Fibroblast of lung (primary cell): ENCODE measurements around the gene LDLRAD4. TPM values are rescaled to one million over a fixed set of nuclear protein-coding genes. Genes with fewer than 3 reads are reported as not detected.

Experiments
- DNase-seq, 2 donors: peaks; one replicate each; pipeline versions ENCODE4 v3.0.0 to v3.0.0-alpha.2; 2010; ENCODE audit warnings: low read depth in 2 of 2
- H2AFZ ChIP-seq: 2 replicates; pipeline ENCODE4 v1.5.1; 2012; ENCODE audit warnings: low read length, control low read depth, inconsistent platforms
- H3K27ac ChIP-seq: 2 replicates; pipeline ENCODE4 v1.5.1; 2011; ENCODE audit warnings: low read length, control low read depth; ENCODE audit not compliant: insufficient read depth
- H3K27me3 ChIP-seq: 2 replicates; pipeline ENCODE4 v1.5.1; 2011; ENCODE audit warnings: mild to moderate bottlenecking, low read length; ENCODE audit not compliant: control insufficient read depth, insufficient read depth
- H3K36me3 ChIP-seq: 2 replicates; pipeline ENCODE4 v1.5.1; 2011; ENCODE audit warnings: low read length; ENCODE audit not compliant: control insufficient read depth, insufficient read depth
- H3K4me1 ChIP-seq: 2 replicates; pipeline ENCODE4 v1.5.1; 2011; ENCODE audit warnings: low read length; ENCODE audit not compliant: control insufficient read depth, insufficient read depth; ENCODE audit errors: extremely low read depth
- H3K4me2 ChIP-seq: 2 replicates; pipeline ENCODE4 v1.5.1; 2011; ENCODE audit warnings: low read length, control low read depth; ENCODE audit not compliant: insufficient read depth; ENCODE audit errors: extremely low read depth
- H3K4me3 ChIP-seq, 4 experiments: fragments of 200-600 bp in 1 of 4; sonication (generic) in 1 of 4; replicated peaks in 1 of 4; 2 replicates each; pipeline ENCODE4 v1.5.1; 2011 to 2016; ENCODE audit warnings: low read length in 4 of 4, low read depth in 3 of 4, mild to moderate bottlenecking in 3 of 4, control low read depth in 2 of 4, inconsistent platforms in 1 of 4, mixed read lengths in 1 of 4; ENCODE audit not compliant: insufficient read depth in 1 of 4; ENCODE audit errors: control extremely low read depth in 1 of 4
- H3K79me2 ChIP-seq: 2 replicates; pipeline ENCODE4 v1.5.1; 2012; ENCODE audit warnings: mild to moderate bottlenecking, low read length, inconsistent platforms; ENCODE audit not compliant: control insufficient read depth, insufficient read depth
- H3K9ac ChIP-seq: 2 replicates; pipeline ENCODE4 v1.5.1; 2011; ENCODE audit warnings: mild to moderate bottlenecking, low read length, control low read depth; ENCODE audit not compliant: insufficient read depth
- H3K9me3 ChIP-seq: 2 replicates; pipeline ENCODE4 v1.5.1; 2012; ENCODE audit warnings: low read depth, low read length; ENCODE audit not compliant: control insufficient read depth, insufficient read depth
- H4K20me1 ChIP-seq: 2 replicates; pipeline ENCODE4 v1.5.1; 2011; ENCODE audit warnings: low read length; ENCODE audit not compliant: control insufficient read depth, insufficient read depth; ENCODE audit errors: extremely low read depth
- CTCF ChIP-seq, 2 donors: IDR thresholded peaks in 1 of 2; conservative IDR thresholded peaks in 1 of 2; 1 replicate in 1 of 2; 2 replicates in 1 of 2; pipeline ENCODE4 v1.5.1; 2011 to 2012; ENCODE audit warnings: low read length in 2 of 2, control low read depth in 1 of 2, inconsistent platforms in 1 of 2, low read depth in 1 of 2, mild to moderate bottlenecking in 1 of 2
- EZH2 ChIP-seq: IDR thresholded peaks from 2 replicates; pipeline ENCODE4 v1.5.1; 2012; ENCODE audit warnings: low read length, control low read depth, mild to moderate bottlenecking; ENCODE audit errors: missing control alignments
- polyA plus RNA-seq, 2 donors: library from polyadenylated mRNA; depleted of rRNA in 1 of 2; stranded (reverse) in 1 of 2; unstranded in 1 of 2; fragments of >200 nt; gene quantifications; 2 replicates each; pipeline ENCODE4 v1.2.1, GENCODE V29; 2011 to 2012; ENCODE audit warnings: missing spikeins in 1 of 2
- total RNA-seq: library from RNA; depleted of rRNA; stranded (reverse); fragments of >200 nt; gene quantifications from 2 replicates; pipeline ENCODE4 v1.2.1, GENCODE V29; 2014

Gene LDLRAD4
- total and polyA plus RNA-seq, 2 donors (not counting 1 experiment from before 2014, with no cell fraction given), result not detected

GRCh38 chr18:13638719-13639595 lies 420.4 kb downstream of the LDLRAD4 start:
- no peaks in the 10 kb centered on the region for H4K20me1 ChIP-seq
- TF ChIP-seq CTCF (conservative IDR thresholded peaks at IDR 0.05 in 1 of 2, IDR thresholded peaks at IDR 0.05 in 1 of 2; ENCODE audit: low read depth in 1 of 2, low read length in 2 of 2) (no peak), EZH2 (no peak)

GRCh38 chr18:13640266-13640860 lies 421.8 kb downstream of the LDLRAD4 start:
- no peak overlapping the region for H3K4me2 ChIP-seq
- no peaks in the 10 kb centered on the region for H3K79me2 ChIP-seq
- H3K27me3 ChIP-seq, result peaks cover 6% of the 10 kb centered on the region

More at GRCh38 chr18:13638719-13639595, 420.4 kb downstream of the LDLRAD4 start:
- no peaks in the 10 kb centered on the region for H3K36me3 ChIP-seq
- H3K9me3 ChIP-seq, result no peaks in the 10 kb centered on the region
- no peak overlapping the region for H3K4me2 ChIP-seq
- no peak overlapping the region for H3K27ac ChIP-seq
- H3K9ac ChIP-seq, result no peak overlapping the region
- H3K27me3 ChIP-seq, result peaks cover 6% of the 10 kb centered on the region
- H3K79me2 ChIP-seq, result no peaks in the 10 kb centered on the region
- DNase-seq, result no peak
- H3K4me1 ChIP-seq, result no peaks in the 10 kb centered on the region
- H3K4me3 ChIP-seq, result no peak overlapping the region
- no peak overlapping the region for H2AFZ ChIP-seq

More at GRCh38 chr18:13640266-13640860, 421.8 kb downstream of the LDLRAD4 start:
- Histone ChIP-seq H3K36me3 (no peaks in the 10 kb centered on the region), H2AFZ (no peak overlapping the region), H3K4me1 (no peaks in the 10 kb centered on the region), H3K27ac (no peak overlapping the region), H3K4me3 (no peak overlapping the region), H3K9ac (no peak overlapping the region), H4K20me1 (no peaks in the 10 kb centered on the region), H3K9me3 (no peaks in the 10 kb centered on the region)
- no peak for DNase-seq
- TF ChIP-seq CTCF (conservative IDR thresholded peaks at IDR 0.05 in 1 of 2, IDR thresholded peaks at IDR 0.05 in 1 of 2; ENCODE audit: low read depth in 1 of 2, low read length in 2 of 2) (no peak), EZH2 (no peak)
